AG04449 (cell line): ENCODE measurements around the gene NBR1.
A peak's percentile ranks its signal among the peaks of the same experiment; 100 is the strongest.
"Not testable (repeated sequence)": the region's sequence is repeated elsewhere in the genome, so short reads cannot be mapped to it uniquely, and the experiment has no call there.

Experiments
- CTCF ChIA-PET: fragments of 350-600 bp; formaldehyde crosslinking; extraction: SDS; loops from one replicate; lab custom pipeline; 2021; ENCODE audit warnings: antibody characterized with exemption; lab: Yijun Ruan, JAX
- POLR2A ChIA-PET: fragments of 400-600, 350-600 bp; formaldehyde crosslinking; extraction: SDS; loops from one replicate; lab custom pipeline; 2020; ENCODE audit warnings: antibody characterized with exemption, inconsistent platforms; lab: Yijun Ruan, JAX
- DNase-seq: peaks from one replicate; pipeline ENCODE4 v3.0.0-alpha.2; 2010; ENCODE audit warnings: low read depth, low spot score
- H3K4me3 ChIP-seq: 2 replicates; pipeline ENCODE4 v1.5.1; 2011; ENCODE audit warnings: low read depth, mild to moderate bottlenecking, control low read depth, low read length
- TF ChIP-seq, protein P1 (sequence below): IDR thresholded peaks from one replicate; pipeline ENCODE4 v1.5.1; 2011; ENCODE audit warnings: mild to moderate bottlenecking, moderate library complexity, low read length, control low read depth, inconsistent platforms; ENCODE audit not compliant: insufficient read depth; ENCODE audit errors: missing control alignments

NBR1 gene

DNA sequence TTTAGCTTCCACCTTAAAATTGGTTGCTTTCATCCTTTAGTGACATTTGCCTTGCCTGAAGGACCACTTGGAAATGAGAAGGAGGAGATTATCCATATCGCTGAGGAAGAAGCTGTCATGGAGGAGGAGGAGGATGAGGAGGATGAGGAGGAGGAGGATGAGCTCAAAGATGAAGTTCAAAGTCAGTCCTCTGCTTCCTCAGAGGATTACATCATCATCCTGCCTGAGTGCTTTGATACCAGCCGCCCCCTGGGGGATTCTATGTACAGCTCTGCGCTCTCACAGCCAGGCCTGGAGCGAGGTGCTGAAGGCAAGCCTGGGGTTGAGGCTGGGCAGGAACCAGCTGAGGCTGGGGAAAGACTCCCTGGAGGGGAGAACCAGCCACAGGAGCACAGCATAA is 29.1 kb downstream of the NBR1 start:
- TF ChIP-seq, protein P1, sequence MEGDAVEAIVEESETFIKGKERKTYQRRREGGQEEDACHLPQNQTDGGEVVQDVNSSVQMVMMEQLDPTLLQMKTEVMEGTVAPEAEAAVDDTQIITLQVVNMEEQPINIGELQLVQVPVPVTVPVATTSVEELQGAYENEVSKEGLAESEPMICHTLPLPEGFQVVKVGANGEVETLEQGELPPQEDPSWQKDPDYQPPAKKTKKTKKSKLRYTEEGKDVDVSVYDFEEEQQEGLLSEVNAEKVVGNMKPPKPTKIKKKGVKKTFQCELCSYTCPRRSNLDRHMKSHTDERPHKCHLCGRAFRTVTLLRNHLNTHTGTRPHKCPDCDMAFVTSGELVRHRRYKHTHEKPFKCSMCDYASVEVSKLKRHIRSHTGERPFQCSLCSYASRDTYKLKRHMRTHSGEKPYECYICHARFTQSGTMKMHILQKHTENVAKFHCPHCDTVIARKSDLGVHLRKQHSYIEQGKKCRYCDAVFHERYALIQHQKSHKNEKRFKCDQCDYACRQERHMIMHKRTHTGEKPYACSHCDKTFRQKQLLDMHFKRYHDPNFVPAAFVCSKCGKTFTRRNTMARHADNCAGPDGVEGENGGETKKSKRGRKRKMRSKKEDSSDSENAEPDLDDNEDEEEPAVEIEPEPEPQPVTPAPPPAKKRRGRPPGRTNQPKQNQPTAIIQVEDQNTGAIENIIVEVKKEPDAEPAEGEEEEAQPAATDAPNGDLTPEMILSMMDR = no peak
- no peak for DNase-seq
- POLR2A ChIA-PET = interaction anchor here (0.8 to 1.6 kb wide), 2 partner anchors 11 to 116 kb away, joined by 3 to 5 read pairs; no protein-coding TSS in a partner anchor
- CTCF ChIA-PET = interaction anchor here (1.3 to 2.2 kb wide), 3 partner anchors 11 to 176 kb away, joined by 4 to 9 read pairs (median 6); no protein-coding TSS in a partner anchor
- no peak overlapping the region for H3K4me3 ChIP-seq

DNA sequence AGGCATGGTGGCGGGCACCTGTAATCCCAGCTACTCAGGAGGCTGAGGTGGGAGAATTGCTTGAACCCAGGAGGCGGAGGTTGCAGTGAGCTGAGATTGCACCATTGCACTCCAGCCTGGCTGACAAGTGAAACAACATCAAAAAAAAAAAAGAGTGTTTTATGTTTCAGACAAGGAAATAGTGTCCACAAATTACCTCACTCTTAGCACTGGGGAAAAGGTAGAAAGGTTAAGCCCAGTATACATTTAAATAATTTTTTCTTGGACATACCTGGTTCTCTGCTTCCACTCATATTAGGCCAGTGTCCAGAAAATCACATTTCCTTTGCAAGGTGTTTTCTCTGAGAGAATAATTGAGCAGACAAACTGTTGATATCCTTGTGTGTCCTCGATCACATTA is 32.0 kb downstream of the NBR1 start:
- CTCF ChIA-PET, H3K4me3 ChIP-seq, DNase-seq, POLR2A ChIA-PET: not testable (repeated sequence)

DNA sequence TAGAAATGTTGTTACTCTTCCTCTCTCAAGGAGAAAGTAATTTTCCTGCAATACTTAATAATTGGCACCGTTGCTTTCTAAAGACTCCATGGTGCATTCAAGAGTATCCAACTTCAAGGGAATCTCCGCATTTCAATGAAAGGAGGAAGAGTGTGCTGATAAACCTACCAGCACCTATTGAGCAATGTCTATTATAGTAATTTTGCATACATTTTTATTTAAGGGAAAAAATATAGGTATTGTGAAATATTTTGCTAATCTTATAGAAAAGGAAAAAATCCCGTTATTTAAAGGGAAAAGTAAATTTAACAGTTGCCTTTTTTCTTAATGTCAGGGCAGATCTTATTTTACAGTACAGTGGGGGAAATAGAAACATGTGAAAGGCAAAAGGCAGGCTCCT is 39.6 kb downstream of the NBR1 start:
- ChIA-PET POLR2A (interaction anchor here (0.5 to 3.3 kb wide), 4 partner anchors 13 to 275 kb away, joined by 3 to 27 read pairs (median 4); no protein-coding TSS in a partner anchor), CTCF (no interaction called here)
- DNase-seq = no peak
- TF ChIP-seq, protein P1 = no peak
- H3K4me3 ChIP-seq = no peak overlapping the region

DNA sequence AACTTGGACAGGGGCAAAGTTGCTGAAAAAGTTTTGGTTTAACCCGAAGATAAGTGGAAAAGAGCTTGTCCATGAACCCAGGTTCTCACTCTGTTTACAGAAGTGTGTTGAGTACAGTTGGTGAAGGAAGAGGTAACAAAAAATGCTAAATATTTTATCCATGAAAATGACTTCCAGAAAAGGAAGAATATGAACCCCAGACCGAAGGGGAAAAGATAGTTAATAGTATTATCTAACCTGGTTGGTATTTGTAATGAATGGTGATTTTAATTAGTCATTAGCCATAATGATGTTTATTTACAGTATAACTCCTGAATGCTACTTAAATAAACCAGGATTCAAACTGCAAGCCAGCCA is 40.1 kb downstream of the NBR1 start:
- ChIA-PET POLR2A (interaction anchor here (0.5 to 3.3 kb wide), 7 partner anchors 10 to 275 kb away, joined by 3 to 27 read pairs (median 3); no protein-coding TSS in a partner anchor), CTCF (interaction anchor here (1.0 to 1.4 kb wide), 2 partner anchors 17 to 98 kb away, joined by 3 to 5 read pairs; no protein-coding TSS in a partner anchor)
- TF ChIP-seq, protein P1 = no peak
- DNase-seq = no peak
- H3K4me3 ChIP-seq = peak overlapping the region; percentile 61

DNA sequence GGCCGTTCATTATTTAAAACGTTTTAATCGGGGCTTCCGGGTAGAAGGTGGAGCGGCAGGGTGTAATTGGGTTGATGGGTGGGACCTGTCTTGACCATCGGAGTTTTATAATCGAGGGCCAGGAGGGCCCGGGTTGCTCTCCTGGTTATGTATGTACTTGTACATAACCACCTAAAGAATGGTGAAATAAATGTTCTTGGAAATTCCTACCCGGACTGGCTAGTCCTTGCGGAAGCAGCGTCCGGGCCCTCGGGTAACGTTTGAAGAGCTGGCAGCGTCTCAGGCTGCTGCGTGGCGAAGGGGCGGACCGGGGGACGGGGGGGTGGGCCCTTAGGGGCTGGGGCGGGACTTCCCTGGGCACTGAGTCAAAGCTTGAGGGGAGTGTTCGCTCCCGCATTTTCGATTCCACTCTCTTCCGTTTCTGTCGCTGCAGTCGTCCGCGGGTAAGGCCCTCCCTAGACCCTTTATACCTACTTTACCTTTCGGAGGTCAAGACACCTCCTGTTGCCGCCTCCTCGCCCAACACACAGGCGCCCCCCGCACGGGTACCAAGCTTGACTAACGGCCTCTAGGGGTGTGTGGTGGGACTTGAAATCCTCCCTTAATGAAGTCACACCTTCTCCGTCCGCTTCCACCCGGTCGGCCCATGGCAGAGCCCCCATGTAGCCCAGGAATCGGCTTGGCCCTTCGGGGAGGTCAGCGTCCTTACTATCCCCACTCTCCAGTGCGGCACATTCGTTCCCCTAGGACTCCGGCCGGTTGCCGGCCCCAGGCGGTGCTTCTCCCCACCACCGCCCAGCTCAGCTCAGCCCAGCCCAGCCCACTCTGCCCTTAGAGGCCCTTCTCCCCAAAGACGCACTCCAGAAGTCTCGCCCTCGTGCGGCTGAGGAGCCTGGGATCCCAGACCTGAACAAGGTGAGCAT is 40.7 kb downstream of the NBR1 start, which contains the start of gene TMEM106A:
Gene TMEM106A, plus strand, starts transcription at position 396 of the 923 bp plus-strand sequence. CDS start 1,167 bp downstream, outside the sequence.
- ChIA-PET CTCF (interaction anchor here (1.0 to 1.9 kb wide), 4 partner anchors 10 to 104 kb away, joined by 3 to 9 read pairs (median 4); no protein-coding TSS in a partner anchor), POLR2A (interaction anchor here (0.8 to 3.3 kb wide), 8 partner anchors 9 to 214 kb away, joined by 3 to 27 read pairs (median 4); partner anchors contain the start of gene RPL27)
- TF ChIP-seq, protein P1 = peak; percentile 18
- peak; percentile 58 for DNase-seq
- H3K4me3 ChIP-seq = peak within 1 kb of the TSS; percentile 61

DNA sequence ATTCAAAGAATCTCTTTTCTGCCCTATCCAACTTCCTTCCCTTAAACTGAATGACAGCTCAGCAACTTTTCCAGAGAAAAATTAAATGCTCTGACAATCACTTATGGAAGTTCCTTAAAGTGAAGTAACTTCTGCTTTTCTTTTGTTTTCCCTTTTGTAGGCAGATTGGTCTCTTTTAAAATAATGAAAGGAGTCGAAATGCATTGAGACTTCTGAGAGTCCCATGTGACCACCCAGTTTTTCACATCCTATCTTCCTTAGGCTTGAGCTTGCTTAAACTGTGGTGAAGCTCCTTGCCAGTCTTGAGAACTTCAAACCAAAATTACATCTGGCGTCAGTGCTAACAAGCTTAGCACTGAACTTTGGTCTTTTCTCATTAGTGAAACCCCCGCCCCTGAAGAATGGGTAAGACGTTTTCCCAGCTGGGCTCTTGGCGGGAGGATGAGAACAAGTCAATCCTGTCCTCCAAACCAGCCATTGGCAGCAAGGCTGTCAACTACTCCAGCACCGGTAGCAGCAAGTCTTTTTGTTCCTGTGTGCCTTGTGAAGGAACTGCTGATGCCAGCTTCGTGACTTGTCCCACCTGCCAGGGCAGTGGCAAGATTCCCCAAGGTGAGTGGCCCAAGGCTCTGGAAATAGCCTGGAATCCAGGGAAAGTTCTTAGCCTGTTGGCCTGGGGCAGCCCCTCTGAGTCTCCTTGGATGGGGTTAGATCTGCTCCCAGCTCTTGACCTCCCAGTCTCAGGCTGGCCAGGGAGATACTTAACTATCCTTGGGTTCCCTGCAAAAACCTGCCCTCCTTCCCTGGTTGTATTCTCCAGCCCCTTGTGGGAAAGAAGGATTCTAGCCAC is 41.9 kb downstream of the NBR1 start:
- ChIA-PET CTCF (interaction anchor here (1.2 to 1.9 kb wide), 4 partner anchors 9 to 102 kb away, joined by 3 to 9 read pairs (median 4); no protein-coding TSS in a partner anchor), POLR2A (interaction anchor here (1.2 to 3.3 kb wide), 4 partner anchors 102 to 215 kb away, joined by 3 to 27 read pairs (median 5); partner anchors contain the start of gene RPL27)
- peak overlapping the region; percentile 61 for H3K4me3 ChIP-seq
- DNase-seq = no peak
- TF ChIP-seq, protein P1 = no peak
